GM21381 (cell line): ENCODE data around the gene GABARAPL2.
"Not testable (repeated sequence)": the region's sequence is repeated elsewhere in the genome, so short reads cannot be mapped to it uniquely, and the experiment has no call there.

Experiments
- ATAC-seq: cut with Tn5 transposase; IDR thresholded peaks from one replicate; pipeline ENCODE4 v1.9.1; 2021; ENCODE audit warnings: mild to moderate bottlenecking, moderate library complexity; ENCODE audit not compliant: unreplicated experiment

The GABARAPL2 gene

DNA sequence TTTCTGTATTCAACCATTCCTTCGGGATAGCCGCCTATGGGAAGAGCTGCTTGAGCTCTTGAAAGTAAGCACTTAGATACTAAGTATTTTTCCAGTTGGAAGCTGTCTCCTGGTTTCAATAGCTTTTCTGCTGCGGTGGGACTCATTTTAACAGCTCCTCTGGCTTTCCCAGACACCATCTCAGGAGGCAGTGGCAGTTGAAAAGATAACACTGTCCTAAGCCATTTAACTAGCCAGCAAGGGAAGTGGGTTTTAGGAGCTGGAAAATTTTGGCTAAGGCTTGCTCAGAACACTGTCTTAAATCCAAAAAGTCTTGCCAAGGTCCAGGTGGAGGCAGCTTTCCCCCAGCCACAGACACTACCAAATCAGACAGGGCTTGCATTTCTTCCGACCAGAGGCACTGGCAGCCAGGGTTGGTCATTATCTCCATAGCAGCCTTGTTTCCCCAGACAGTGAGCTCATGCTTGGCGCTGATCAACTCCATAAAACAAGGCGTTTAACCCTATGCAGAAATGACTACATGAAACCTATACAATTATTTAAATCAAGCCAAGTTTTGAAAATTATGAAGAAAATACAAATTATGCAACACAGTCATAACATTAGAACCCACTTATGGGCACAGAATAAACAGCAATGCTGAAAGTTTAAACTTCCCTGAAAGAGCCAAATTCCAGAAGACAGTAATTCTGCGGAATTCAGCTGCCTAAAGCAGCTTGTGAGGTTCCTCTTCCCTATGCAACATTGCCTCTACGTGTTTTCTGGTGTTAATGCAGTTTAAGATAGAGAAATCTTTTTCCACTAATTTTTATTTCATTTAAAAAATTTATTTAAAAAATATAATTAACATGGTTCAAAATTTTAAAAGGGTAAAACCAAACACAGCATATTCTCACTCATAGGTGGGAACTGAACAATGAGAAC is 25.0 kb downstream of the GABARAPL2 start:
- no peak for ATAC-seq

DNA sequence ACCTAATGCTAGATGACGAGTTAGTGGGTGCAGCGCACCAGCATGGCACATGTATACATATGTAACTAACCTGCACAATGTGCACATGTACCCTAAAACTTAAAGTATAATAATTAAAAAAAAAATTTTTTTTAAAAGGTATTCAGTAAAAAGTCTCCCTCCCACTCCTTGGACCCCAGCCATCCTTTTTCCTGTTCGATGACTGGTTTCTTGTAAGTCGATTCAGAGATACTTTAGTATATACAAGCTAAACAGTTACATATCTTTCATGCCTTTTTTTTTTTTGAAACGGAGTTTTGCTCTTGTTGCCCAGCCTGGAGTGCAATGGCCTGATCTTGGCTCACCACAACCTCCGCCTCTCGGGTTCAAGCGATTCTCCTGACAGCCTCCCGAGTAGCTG is 25.7 kb downstream of the GABARAPL2 start:
- ATAC-seq: not testable (repeated sequence)

DNA sequence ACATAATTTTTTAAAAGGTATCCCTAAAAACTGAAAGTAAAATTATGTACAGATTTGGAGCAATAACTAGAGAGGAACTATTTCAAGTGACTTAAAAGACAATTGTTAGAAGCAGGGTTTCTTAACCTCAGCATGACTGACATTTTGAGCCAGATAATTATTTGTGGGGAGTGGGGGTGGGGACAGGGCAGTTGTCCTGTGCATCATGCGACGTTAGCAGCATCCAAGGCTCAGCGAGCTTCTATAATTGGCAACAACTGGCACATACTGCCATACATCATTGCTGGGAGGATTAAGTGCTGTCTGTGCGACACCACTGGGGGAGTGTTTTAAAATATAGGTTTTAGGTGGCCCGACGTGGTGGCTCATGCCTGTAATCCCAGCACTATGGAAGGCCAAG is 27.1 kb downstream of the GABARAPL2 start:
- ATAC-seq: no peak

DNA sequence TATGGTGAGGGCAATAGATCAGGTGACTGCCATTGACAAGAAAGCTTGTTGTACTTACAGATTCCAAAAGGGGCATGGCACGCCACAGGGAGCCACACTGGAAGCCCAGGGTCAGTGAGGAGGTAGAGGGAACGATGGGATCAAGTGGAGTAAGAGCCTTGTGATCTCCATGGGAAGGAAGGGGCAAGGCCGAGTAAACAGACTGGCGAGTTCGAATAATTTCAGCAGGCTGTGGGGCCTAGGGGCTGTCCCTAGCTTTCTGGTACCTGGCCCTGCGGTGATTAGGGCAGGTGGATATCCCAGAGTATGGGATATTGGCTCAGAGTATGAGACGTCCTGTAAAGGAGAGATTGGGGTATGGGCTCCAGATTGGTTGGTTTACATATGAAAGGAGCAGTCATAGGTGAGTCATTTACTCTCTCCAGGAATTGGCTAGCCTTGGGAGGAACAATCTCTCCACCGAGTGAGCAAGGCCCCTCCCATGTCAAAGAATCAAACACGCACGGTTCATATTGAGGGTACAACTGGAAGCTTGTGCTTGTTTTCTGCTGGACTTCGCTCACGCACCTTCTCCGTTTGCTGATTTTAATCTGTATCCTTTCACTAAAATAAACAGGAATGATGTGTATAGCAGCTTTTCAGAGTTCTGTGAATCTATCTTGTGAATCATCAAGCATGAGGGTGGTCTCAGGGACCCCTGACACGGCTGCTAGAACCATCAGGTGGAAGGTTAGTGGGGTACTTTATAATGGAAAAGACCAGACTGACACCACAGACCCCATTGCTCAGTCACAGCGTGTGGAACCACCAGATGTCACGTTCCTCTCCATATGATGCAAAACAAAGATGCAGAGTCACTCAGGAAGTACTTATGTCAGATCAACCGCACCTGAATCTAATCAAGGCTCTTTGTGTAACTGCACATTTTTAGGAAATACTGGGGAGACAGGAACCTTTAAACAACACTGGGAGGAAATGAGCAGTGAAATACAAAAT is 27.9 kb downstream of the GABARAPL2 start:
- no peak for ATAC-seq

DNA sequence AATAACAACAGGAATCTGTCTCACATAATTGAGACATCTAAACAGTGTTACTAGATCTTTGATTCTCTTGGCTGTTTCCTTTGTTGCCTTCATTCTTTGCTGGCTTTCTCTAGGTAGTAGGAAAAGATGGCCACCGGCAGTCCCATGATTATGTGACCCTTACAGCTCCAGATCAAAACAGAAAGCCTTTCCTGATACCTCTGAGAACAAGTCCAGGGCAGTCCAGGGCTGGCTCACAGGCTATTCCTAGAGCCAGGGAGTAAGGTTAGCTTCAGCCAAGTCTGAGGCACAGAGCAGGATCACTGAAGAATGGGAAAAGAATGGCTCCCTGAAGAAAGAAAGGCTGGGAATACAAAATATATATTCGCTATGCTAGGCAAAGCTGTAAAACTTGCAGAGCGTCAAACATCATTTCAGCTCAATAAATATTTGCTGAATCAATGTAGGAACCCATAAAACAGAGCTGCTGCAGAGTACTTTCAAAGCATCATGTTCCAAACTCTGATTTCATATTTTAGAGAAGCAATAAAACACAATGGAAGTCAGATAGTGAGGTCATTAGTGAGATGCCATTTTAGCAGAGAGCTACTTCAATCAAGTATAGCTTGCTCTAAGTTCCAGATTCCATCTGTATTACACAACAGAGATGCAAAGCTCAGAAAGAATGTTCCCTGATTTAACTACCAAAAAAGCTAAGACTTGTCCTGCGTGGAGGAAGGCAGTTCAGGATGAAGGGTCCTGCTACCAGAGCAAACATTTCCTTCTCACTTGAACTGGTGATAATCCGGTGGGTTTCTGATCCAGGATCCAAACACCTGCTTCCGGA is 33.5 kb downstream of the GABARAPL2 start:
- no peak for ATAC-seq

DNA sequence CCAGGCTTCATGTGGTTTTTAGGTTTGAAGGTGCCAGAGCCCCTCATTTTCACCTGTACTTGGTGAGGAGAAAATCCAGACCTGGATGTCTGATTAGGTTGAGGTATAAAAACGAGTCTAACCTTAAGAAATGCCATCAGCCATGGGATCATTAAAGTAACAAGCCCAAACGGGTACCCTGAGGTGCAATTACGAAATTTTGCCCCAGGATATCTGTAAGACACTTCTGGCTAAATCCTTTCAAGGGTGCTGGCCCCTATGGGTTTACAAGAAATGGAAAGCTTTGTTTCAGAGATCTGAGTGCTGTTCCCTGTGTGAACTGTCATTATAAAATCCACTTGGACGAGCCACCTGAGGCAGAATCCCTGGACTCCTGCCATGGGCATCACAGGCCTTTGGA is 37.1 kb downstream of the GABARAPL2 start:
- no peak for ATAC-seq

DNA sequence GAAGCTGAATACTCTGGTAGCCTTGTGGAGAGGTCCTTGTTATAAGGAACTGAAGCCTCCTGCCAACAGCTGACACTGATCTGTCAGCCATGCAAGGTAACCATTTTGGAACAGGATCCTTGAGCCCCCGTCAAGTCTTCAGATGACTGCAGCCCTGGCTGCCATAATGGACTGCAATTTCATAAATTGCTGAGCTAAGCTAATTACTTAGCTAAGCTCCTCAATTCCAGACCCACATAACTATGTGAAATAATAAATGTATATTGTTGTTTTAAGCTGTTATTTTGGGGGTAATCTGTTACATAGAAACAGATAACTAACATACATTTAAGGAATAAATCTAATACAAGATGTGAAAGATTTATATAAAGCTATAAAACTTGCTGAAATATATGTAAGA is 40.3 kb downstream of the GABARAPL2 start:
- ATAC-seq: no peak

DNA sequence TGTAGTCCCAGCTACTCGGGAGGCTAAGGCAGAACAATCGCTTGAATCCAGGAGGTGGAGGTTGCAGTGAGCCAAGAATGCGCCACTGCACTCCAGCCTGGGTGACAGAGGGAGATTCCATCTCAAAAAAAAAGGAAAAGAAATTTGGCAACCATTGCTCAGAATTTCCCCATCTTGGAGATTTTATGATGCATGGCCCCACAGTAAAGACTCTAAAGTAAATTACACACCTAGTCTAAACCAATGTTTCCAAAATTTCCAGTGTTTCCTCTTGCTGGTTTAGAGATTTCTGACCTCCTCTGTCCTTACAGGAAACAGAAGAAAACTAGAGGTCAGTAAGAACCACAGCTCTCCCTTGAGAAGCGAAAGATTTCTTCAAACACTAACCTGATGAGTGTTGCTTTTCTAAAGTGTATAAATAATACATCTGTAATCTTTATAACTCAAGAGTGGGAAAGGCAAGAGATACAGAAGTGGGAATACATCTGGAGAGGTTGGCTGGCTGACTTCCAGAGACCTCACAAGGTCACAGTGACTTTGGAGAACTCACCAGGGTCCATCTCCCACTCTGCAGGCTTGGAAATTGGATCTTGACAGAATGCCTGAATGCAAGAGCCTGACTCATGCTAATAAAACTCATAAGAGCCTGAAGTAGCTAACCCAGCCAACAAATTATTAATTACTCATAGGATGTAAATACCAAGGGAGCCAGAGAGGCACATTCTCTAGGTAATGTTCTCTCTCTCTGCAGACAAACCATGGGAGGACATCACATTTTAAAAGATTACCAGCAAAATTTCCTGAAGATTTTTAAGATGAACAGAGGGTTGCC is 48.1 kb downstream of the GABARAPL2 start:
- no peak for ATAC-seq

DNA sequence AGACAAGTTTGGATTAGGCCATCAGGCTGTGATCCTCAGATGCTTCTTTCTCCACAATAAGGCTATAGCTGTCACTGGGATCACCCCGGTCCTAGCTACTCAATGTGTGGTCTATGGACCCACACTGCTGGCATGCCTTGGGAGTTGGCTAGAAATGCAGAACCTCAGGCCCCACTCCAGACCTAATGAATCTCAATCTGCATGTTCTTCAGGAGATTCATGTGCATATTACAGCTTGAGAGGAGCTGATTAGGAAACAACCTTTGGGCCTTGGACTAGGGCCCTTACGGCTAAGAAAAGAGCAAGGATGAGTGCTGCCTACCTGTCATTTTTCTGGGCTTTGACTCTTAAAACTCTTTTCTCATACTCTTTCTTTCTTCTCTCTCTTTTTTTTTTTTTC is 49.4 kb downstream of the GABARAPL2 start:
- ATAC-seq: no peak

DNA sequence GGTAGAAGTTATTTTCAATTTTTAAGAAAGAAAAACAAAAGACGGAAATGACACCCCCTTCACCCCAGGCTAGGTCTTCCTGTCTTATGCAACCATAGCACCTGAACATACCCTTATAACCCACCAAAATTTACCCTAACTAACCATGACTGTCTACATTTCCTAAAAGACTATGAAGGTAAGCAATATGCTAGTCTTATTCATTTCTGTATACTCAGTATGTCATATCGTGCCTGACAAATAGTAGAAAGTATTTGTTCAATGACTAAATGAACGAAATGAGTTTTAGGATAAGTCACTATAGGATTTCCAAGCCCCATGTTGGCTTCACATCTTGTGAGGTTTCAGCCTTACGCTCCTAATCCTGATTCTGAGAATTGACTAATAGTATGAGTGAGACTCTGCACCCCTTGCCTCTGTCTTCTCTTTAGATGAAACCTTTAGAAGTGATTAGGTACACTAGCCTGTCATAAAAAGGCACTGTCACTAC is 50.4 kb downstream of the GABARAPL2 start:
- ATAC-seq: peak; percentile 38

DNA sequence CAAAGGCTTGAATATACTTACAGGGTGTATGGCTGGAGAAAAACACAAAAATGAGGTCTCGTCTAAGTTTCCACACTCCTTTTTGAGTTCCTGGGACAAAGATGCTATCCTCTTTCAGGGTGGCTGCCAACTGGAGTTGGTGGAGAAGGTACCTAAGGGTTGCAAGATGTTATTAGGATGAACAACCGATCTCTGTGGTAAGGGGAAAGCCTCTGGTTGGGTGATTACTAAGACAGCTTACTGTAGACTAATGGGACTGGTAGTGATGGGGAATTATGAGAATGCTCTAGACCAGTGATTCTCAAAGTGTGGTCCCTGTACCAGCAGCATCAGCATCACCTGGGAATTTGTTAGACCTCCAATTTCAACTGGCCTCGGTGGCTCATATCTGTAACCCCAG is 50.9 kb downstream of the GABARAPL2 start:
- ATAC-seq: no peak

DNA sequence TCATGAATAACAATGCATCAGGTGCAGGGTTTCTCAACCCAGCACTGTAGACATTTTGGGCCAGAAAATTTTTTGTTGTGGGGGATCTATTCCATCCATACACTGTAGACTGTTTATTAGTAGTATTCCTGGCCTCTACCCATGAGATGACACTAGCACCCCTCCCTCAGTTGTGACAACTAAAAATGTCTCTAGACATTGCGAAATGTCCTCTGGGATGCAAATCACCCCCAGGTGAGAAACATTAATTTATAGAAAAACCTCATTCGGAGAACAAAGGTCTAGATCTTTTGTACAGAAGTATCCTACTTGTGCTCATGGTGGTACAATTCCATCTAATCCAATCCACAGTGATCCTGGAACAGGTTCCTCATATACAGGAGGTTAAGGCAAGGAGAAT is 52.6 kb downstream of the GABARAPL2 start:
- no peak for ATAC-seq

DNA sequence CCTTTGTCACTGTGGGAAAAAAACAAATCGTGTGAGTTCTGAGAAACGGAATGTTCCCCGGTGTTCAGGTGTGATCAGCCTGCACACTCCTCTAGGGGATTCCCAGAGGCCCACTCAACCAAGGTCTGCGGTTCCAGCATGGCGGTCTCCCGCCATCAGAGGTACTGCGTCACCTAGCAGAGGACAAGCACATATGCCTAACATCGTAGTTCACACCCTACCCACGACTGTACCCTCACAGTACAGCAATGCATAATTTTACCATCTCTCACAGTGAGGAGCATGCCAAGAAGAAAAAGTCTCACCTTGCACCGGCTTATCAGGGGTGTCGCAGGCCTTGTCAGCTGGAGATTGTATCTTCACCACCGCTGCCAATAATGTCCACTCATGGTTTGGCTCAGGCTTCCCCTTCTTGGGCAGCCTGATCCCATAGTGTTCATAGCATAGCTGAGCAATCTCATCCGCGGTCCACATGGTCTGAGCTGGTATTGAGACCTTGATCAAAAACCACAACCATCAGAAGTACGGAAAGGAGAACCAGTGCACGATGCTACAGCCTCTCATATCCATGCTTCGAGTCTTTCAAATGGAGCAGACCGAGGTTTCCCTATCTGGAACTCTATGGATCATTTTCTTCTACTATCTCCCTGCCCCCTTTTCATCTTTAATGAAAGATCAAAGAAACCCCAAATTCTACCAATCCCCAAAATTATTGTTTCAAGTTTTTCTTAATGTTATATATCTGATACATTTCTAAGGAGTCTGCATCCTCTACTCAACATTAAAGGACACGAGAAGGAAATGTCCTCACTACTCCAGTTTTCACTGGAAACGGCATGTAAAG is 54.4 kb downstream of the GABARAPL2 start:
- ATAC-seq: no peak

DNA sequence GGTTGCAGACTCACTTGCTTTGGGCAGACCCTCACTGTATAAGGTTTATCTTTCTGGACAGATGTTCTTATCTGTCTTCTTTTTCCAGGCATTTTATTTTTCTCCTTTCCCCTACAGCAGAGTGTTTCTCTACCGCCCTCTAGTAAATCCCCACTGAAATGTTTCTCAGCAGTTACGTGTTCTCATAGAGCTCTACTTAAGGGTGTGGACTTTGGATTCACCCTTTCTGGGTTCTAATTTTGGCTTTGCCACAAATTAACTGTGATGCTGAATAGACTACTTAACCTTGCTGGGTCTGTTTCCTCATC is 54.9 kb downstream of the GABARAPL2 start:
- no peak for ATAC-seq

DNA sequence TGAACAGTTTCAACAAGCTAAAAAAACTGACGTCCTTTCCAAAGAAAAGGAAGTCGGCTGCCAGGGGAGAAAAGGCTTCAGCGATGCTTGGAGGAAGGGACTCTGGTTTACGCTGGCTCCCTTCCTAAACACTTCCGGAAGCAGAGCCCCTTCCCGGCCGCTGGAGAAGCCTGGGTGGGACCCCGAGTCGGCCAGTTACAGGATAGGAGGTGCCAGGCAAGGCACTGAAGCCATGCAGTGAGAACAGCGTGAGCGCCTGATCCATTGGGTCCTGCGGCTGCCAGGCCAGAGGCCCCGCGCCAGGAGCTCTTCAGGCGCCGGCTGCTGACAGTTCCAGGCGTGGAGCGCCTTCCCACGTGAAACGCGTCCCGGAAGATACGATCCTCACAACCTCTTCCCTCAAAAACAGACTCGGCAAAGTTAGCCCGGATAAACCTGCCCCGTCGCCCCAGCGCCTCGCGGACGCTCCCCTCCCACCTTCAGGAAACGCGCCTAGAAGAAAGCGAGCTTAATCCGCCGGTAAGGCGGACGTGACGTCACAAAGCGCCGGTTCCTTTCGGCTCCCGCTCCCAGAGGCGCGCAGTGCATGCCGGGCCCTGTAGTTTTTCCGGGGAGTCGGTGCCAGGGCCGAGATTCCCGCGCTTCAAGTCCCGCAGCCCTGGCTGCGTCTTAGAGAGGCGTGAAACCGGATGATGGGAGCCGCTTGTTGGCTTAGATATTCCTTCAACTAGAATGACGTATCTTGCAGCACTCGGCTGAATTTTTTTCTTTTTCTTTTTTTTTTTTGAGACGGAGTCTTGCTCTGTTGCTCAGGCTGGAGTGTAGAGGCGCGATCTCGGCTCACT is 56.8 kb downstream of the GABARAPL2 start, which contains the start of gene ADAT1:
Gene ADAT1 (minus strand): TSS at position 521 of the 845 bp plus-strand sequence. CDS start 2,482 bp downstream, outside the sequence.
- ATAC-seq: peak; percentile 87

DNA sequence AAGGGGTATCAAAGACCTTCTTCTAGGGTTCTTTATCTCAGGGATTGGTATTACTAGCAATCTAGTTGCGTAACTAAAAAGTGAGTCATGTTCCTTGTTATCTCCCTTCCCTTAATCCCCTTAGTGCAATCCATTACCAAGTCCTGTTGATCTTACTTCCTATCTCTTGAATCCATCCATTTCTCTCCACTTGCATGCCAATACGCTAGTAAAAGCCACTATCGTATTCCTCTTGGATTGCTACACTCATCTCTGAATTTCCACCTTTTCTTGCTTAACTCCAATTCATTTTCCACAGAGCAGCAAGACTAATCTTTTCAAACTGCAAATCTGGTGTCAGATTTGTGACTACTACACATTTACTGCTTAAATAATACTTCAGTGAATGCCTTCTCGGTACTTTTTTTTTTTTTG is 58.7 kb downstream of the GABARAPL2 start:
- ATAC-seq: no peak

DNA sequence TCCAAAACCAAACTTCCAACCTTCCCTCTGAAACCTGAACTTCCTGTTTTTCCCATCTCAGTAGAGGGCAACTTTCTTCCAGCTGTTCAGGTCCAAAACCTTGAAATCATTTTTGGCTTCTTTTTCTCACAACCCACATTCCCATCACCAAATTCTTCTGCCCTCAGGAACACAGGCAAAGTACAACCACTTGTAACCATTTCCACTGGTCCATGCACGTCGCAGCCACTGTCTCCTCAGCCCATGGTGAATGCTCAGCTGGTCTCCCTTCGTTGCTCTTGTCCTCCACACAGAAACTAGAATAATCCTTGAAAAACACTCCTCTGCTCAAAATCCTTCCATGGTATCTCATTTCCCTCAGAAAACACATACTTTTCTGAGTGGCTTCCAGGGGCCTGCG is 60.6 kb downstream of the GABARAPL2 start:
- ATAC-seq: no peak
